ENCODE data around the gene NUDT5.
"Not testable (repeated sequence)": the region's sequence is repeated elsewhere in the genome, so short reads cannot be mapped to it uniquely, and the experiment has no call there.

The NUDT5 gene

GRCh38 chr10:12184165-12184564 lies 11.5 kb downstream of the NUDT5 start:
- no peak for DNase-seq (ENCODE audit: extremely low read depth, low read depth)
- no peak for TF ChIP-seq CTCF (IDR thresholded peaks at IDR 0.05; ENCODE audit: low read depth, low read length, missing control alignments)
- H3K4me3 ChIP-seq (replicated peaks; ENCODE audit: low read depth, low read length) = no peak overlapping the region

GRCh38 chr10:12181065-12181775 lies 14.5 kb downstream of the NUDT5 start:
- no peak for DNase-seq (ENCODE audit: extremely low read depth, low read depth)
- no peak overlapping the region for H3K4me3 ChIP-seq (replicated peaks; ENCODE audit: low read depth, low read length)
- TF ChIP-seq CTCF (IDR thresholded peaks at IDR 0.05; ENCODE audit: low read depth, low read length, missing control alignments) = no peak

- no peak for TF ChIP-seq CTCF (IDR thresholded peaks at IDR 0.05; ENCODE audit: low read depth, low read length, missing control alignments)
- no peak for DNase-seq (ENCODE audit: extremely low read depth, low read depth)
- no peak overlapping the region for H3K4me3 ChIP-seq (replicated peaks; ENCODE audit: low read depth, low read length)
Observed at GRCh38 chr10:12180221-12180974, 15.3 kb downstream of the NUDT5 start.

- DNase-seq (ENCODE audit: extremely low read depth, low read depth) = no peak
- no peak overlapping the region for H3K4me3 ChIP-seq (replicated peaks; ENCODE audit: low read depth, low read length)
- TF ChIP-seq CTCF (IDR thresholded peaks at IDR 0.05; ENCODE audit: low read depth, low read length, missing control alignments) = no peak
Observed at GRCh38 chr10:12179606-12180170, 16.0 kb downstream of the NUDT5 start.

GRCh38 chr10:12177642-12178041 lies 18.0 kb downstream of the NUDT5 start:
- no peak for DNase-seq (ENCODE audit: extremely low read depth, low read depth)
- no peak for TF ChIP-seq CTCF (IDR thresholded peaks at IDR 0.05; ENCODE audit: low read depth, low read length, missing control alignments)
- no peak overlapping the region for H3K4me3 ChIP-seq (replicated peaks; ENCODE audit: low read depth, low read length)

- not testable (repeated sequence) for DNase-seq (ENCODE audit: extremely low read depth, low read depth); H3K4me3 ChIP-seq (replicated peaks; ENCODE audit: low read depth, low read length)
Observed at GRCh38 chr10:12171512-12171911, 24.2 kb downstream of the NUDT5 start.

All from HFF-Myc (cell line).